ENCODE data around the gene DHX16. TPM values are rescaled to one million over a fixed set of nuclear protein-coding genes. Genes with fewer than 3 reads are reported as not detected.

The DHX16 gene
- total RNA-seq, 6 donors from 2014 or later = 28.1 to 60.8 (median 31.8) TPM

GRCh38 chr6:30614843-30615218 lies 58.0 kb downstream of the DHX16 start:
- H3K4me1 ChIP-seq = peaks cover 43 to 56% (median 50%) of the 10 kb centered on the region in 4 donors

GRCh38 chr6:30614044-30614842 lies 58.6 kb downstream of the DHX16 start:
- H3K4me3 ChIP-seq = peak overlapping the region; percentile 19 to 87 (median 68)
- DNase-seq = no peak
- no peak for ATAC-seq (ENCODE audit: low FRiP score in 2 of 2)
- WGBS, 2 donors = 21 to 23% methylated on average over 8 of the region's 8 CpGs
- no peak for TF ChIP-seq EP300 (IDR thresholded peaks at IDR 0.05)
- TF ChIP-seq POLR2A (IDR thresholded peaks at IDR 0.05) = no peak
- no peak for TF ChIP-seq CTCF (IDR thresholded peaks at IDR 0.05)
- TF ChIP-seq POLR2AphosphoS5 (IDR thresholded peaks at IDR 0.05) = no peak
- no peaks in the 10 kb centered on the region for H3K9me3 ChIP-seq
- H3K27me3 ChIP-seq = no peaks in the 10 kb centered on the region
- peaks cover 3 to 29% (median 10%) of the 10 kb centered on the region in 4 donors for H3K36me3 ChIP-seq
- peaks cover 43 to 57% (median 48%) of the 10 kb centered on the region in 4 donors for H3K4me1 ChIP-seq
- H3K27ac ChIP-seq = peak overlapping the region; percentile 95 to 98 (median 96)

More at GRCh38 chr6:30614843-30615218, 58.0 kb downstream of the DHX16 start:
- 0% methylated on average over 6 of the region's 6 CpGs for WGBS, 2 donors
- Histone ChIP-seq H3K27ac (peak overlapping the region; percentile 95 to 98 (median 96)), H3K36me3 (peaks cover 4 to 29% (median 10%) of the 10 kb centered on the region in 4 donors), H3K27me3 (no peaks in the 10 kb centered on the region), H3K9me3 (no peaks in the 10 kb centered on the region), H3K4me3 (peak overlapping the region; percentile 67 to 87 (median 75))
- TF ChIP-seq EP300 (IDR thresholded peaks at IDR 0.05) (no peak), POLR2AphosphoS5 (IDR thresholded peaks at IDR 0.05) (peak; percentile 63 to 94), CTCF (IDR thresholded peaks at IDR 0.05) (no peak), POLR2A (IDR thresholded peaks at IDR 0.05) (peak in 3 of 4 donors; percentile 17 to 95 (median 82))
- peak in 1 of 2 donors; percentile 92 for DNase-seq
- peak; percentile 82 to 89 for ATAC-seq (ENCODE audit: low FRiP score in 2 of 2)

GRCh38 chr6:30613251-30614043 lies 59.4 kb downstream of the DHX16 start:
- Histone ChIP-seq H3K4me1 (peaks cover 36 to 51% (median 41%) of the 10 kb centered on the region in 4 donors), H3K27me3 (no peaks in the 10 kb centered on the region), H3K9me3 (no peaks in the 10 kb centered on the region), H3K4me3 (peak overlapping the region in 1 of 4 donors; percentile 68), H3K27ac (peak overlapping the region in 3 of 4 donors; percentile 95 to 96 (median 96)), H3K36me3 (peaks cover 9 to 37% (median 15%) of the 10 kb centered on the region in 4 donors)
- no peak for DNase-seq
- TF ChIP-seq EP300 (IDR thresholded peaks at IDR 0.05) (no peak), POLR2AphosphoS5 (IDR thresholded peaks at IDR 0.05) (no peak), CTCF (IDR thresholded peaks at IDR 0.05) (no peak), POLR2A (IDR thresholded peaks at IDR 0.05) (no peak)
- no peak for ATAC-seq (ENCODE audit: low FRiP score in 2 of 2)

- peaks cover 32 to 46% (median 37%) of the 10 kb centered on the region in 4 donors for H3K4me1 ChIP-seq
- H3K27me3 ChIP-seq = no peaks in the 10 kb centered on the region
- TF ChIP-seq EP300 (IDR thresholded peaks at IDR 0.05) (no peak), POLR2AphosphoS5 (IDR thresholded peaks at IDR 0.05) (no peak), POLR2A (IDR thresholded peaks at IDR 0.05) (no peak), CTCF (IDR thresholded peaks at IDR 0.05) (no peak)
- no peaks in the 10 kb centered on the region for H3K9me3 ChIP-seq
- peaks cover 16 to 44% (median 22%) of the 10 kb centered on the region in 4 donors for H3K36me3 ChIP-seq
- WGBS, 2 donors = 37 to 45% methylated on average over 6 of the region's 6 CpGs
- no peak overlapping the region for H3K4me3 ChIP-seq
- DNase-seq (peak in 1 of 2 donors; percentile 46), ATAC-seq (ENCODE audit: low FRiP score in 2 of 2) (no peak)
- H3K27ac ChIP-seq = peak overlapping the region; percentile 24 to 74 (median 45)
Measured at GRCh38 chr6:30612687-30613248, 60.0 kb downstream of the DHX16 start.

Data from upper lobe of left lung (tissue), 6 donors.